ENCODE data around the gene SLC1A7.

DNA sequence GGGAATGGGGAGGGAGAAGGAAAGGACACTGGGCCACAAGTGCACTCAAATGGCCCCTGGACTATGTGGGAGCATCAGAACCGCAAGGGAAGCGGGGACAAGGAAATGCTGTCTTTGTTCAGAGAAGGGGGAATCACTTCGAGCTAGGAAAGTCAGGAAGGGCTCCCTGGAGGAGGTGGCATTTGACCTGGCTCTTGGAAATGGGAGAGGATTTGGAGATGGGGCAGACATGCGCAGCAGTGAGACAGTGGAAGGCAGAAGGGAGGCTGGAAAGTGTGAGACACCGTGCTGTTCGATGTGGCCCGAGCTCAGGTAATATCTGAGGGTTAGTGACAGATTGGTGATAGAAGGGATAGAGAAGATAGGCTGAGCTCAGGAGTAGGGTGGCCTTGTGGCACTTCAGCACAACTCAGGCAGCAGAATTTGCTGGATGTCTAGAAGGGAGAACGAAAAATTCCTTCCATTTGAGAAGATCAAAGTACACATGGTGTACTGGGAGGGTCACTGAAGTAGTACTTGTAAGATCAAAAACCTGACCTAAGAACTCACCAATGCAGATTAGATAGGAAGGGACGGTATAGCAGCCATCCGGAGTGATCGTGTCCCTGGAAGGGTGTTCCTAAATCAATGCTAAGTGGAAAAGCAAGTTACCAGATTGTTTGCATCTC is 25.4 kb downstream of the SLC1A7 start:
- TF ChIP-seq JUNB (IDR thresholded peaks at IDR 0.05), result no peak
- no peak for TF ChIP-seq CHD2 (IDR thresholded peaks at IDR 0.05; ENCODE audit: low read length, partially characterized antibody)
- TF ChIP-seq, protein P1, sequence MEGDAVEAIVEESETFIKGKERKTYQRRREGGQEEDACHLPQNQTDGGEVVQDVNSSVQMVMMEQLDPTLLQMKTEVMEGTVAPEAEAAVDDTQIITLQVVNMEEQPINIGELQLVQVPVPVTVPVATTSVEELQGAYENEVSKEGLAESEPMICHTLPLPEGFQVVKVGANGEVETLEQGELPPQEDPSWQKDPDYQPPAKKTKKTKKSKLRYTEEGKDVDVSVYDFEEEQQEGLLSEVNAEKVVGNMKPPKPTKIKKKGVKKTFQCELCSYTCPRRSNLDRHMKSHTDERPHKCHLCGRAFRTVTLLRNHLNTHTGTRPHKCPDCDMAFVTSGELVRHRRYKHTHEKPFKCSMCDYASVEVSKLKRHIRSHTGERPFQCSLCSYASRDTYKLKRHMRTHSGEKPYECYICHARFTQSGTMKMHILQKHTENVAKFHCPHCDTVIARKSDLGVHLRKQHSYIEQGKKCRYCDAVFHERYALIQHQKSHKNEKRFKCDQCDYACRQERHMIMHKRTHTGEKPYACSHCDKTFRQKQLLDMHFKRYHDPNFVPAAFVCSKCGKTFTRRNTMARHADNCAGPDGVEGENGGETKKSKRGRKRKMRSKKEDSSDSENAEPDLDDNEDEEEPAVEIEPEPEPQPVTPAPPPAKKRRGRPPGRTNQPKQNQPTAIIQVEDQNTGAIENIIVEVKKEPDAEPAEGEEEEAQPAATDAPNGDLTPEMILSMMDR (IDR thresholded peaks at IDR 0.05), result no peak
- TF ChIP-seq POLR2A (IDR thresholded peaks at IDR 0.05; ENCODE audit: low read length), result no peak
- TF ChIP-seq HDAC2 (IDR thresholded peaks at IDR 0.05), result no peak
- TF ChIP-seq RCOR1 (IDR thresholded peaks at IDR 0.05; ENCODE audit: low read depth, low read length), result no peak
- no peak for TF ChIP-seq CEBPB (IDR thresholded peaks at IDR 0.05)
- TF ChIP-seq BHLHE40 (IDR thresholded peaks at IDR 0.05; ENCODE audit: low read depth, low read length), result no peak

Data from A549 (cell line).